ENCODE results near the gene ERGIC1. TPM values are rescaled to one million over a fixed set of nuclear protein-coding genes. Genes with fewer than 3 reads are reported as not detected.
A peak's percentile ranks its signal among the peaks of the same experiment; 100 is the strongest.

ERGIC1 gene
- total RNA-seq, 1 donor from 2014 or later = 46.4 TPM

- H3K4me1 ChIP-seq (ENCODE audit: control insufficient read depth in 3 of 3, insufficient read depth in 3 of 3, low read length in 3 of 3) = peaks cover 37 to 75% (median 68%) of the 10 kb centered on the region in 3 donors
- H3K27ac ChIP-seq (ENCODE audit: low read depth, low read length) = peak overlapping the region; percentile 33
- H3K9ac ChIP-seq (ENCODE audit: low read depth in 1 of 3, low read length in 3 of 3) = peak overlapping the region in 1 of 3 donors; percentile 45
Observed at GRCh38 chr5:172852490-172853354, 18.7 kb downstream of the ERGIC1 start.

GRCh38 chr5:172853355-172853975 is 19.4 kb downstream of the ERGIC1 start:
- H3K4me1 ChIP-seq (ENCODE audit: control insufficient read depth in 3 of 3, insufficient read depth in 3 of 3, low read length in 3 of 3) = peaks cover 44 to 82% (median 75%) of the 10 kb centered on the region in 3 donors
- peak overlapping the region in 2 of 3 donors; percentile 2 to 45 for H3K9ac ChIP-seq (ENCODE audit: low read depth in 1 of 3, low read length in 3 of 3)

More at GRCh38 chr5:172852490-172853354, 18.7 kb downstream of the ERGIC1 start:
- Histone ChIP-seq H3K27me3 (ENCODE audit: control insufficient read depth in 3 of 3, insufficient read depth in 3 of 3, low read length in 3 of 3) (no peaks in the 10 kb centered on the region), H3K36me3 (ENCODE audit: control insufficient read depth in 3 of 3, insufficient read depth in 3 of 3, low read length in 3 of 3) (peaks cover 0 to 3% (median 2%) of the 10 kb centered on the region in 3 donors), H3K9me3 (ENCODE audit: control insufficient read depth in 3 of 3, low read length in 3 of 3) (no peaks in the 10 kb centered on the region), H3K4me3 (ENCODE audit: low read length in 3 of 3) (peak overlapping the region in 1 of 3 donors; percentile 22)

GRCh38 chr5:172854451-172854871 is 20.4 kb downstream of the ERGIC1 start:
- Histone ChIP-seq H3K4me1 (ENCODE audit: control insufficient read depth in 3 of 3, insufficient read depth in 3 of 3, low read length in 3 of 3) (peaks cover 54 to 83% (median 83%) of the 10 kb centered on the region in 3 donors), H3K27me3 (ENCODE audit: control insufficient read depth in 3 of 3, insufficient read depth in 3 of 3, low read length in 3 of 3) (no peaks in the 10 kb centered on the region), H3K27ac (ENCODE audit: low read depth, low read length) (peak overlapping the region; percentile 60), H3K9ac (ENCODE audit: low read depth in 1 of 3, low read length in 3 of 3) (peak overlapping the region in 1 of 3 donors; percentile 66), H3K36me3 (ENCODE audit: control insufficient read depth in 3 of 3, insufficient read depth in 3 of 3, low read length in 3 of 3) (peaks cover 0 to 3% (median 2%) of the 10 kb centered on the region in 3 donors), H3K9me3 (ENCODE audit: control insufficient read depth in 3 of 3, low read length in 3 of 3) (no peaks in the 10 kb centered on the region), H3K4me3 (ENCODE audit: low read length in 3 of 3) (no peak overlapping the region)

More at GRCh38 chr5:172853355-172853975, 19.4 kb downstream of the ERGIC1 start:
- H3K4me3 ChIP-seq (ENCODE audit: low read length in 3 of 3) = no peak overlapping the region
- H3K27ac ChIP-seq (ENCODE audit: low read depth, low read length) = peak overlapping the region; percentile 33
- peaks cover 0 to 3% (median 2%) of the 10 kb centered on the region in 3 donors for H3K36me3 ChIP-seq (ENCODE audit: control insufficient read depth in 3 of 3, insufficient read depth in 3 of 3, low read length in 3 of 3)
- no peaks in the 10 kb centered on the region for H3K9me3 ChIP-seq (ENCODE audit: control insufficient read depth in 3 of 3, low read length in 3 of 3)
- H3K27me3 ChIP-seq (ENCODE audit: control insufficient read depth in 3 of 3, insufficient read depth in 3 of 3, low read length in 3 of 3) = no peaks in the 10 kb centered on the region

- H3K4me3 ChIP-seq (ENCODE audit: low read length in 3 of 3) = no peak overlapping the region
- H3K36me3 ChIP-seq (ENCODE audit: control insufficient read depth in 3 of 3, insufficient read depth in 3 of 3, low read length in 3 of 3) = peaks cover 0 to 3% (median 2%) of the 10 kb centered on the region in 3 donors
- H3K27me3 ChIP-seq (ENCODE audit: control insufficient read depth in 3 of 3, insufficient read depth in 3 of 3, low read length in 3 of 3) = no peaks in the 10 kb centered on the region
- peaks cover 54 to 83% (median 83%) of the 10 kb centered on the region in 3 donors for H3K4me1 ChIP-seq (ENCODE audit: control insufficient read depth in 3 of 3, insufficient read depth in 3 of 3, low read length in 3 of 3)
- peak overlapping the region; percentile 60 for H3K27ac ChIP-seq (ENCODE audit: low read depth, low read length)
- H3K9me3 ChIP-seq (ENCODE audit: control insufficient read depth in 3 of 3, low read length in 3 of 3) = no peaks in the 10 kb centered on the region
- peak overlapping the region; percentile 2 to 66 (median 10) for H3K9ac ChIP-seq (ENCODE audit: low read depth in 1 of 3, low read length in 3 of 3)
Observed at GRCh38 chr5:172854971-172855370, 20.9 kb downstream of the ERGIC1 start.

GRCh38 chr5:172855597-172856292 is 21.7 kb downstream of the ERGIC1 start:
- Histone ChIP-seq H3K9ac (ENCODE audit: low read depth in 1 of 3, low read length in 3 of 3) (peak overlapping the region; percentile 2 to 66 (median 28)), H3K9me3 (ENCODE audit: control insufficient read depth in 3 of 3, low read length in 3 of 3) (no peaks in the 10 kb centered on the region), H3K36me3 (ENCODE audit: control insufficient read depth in 3 of 3, insufficient read depth in 3 of 3, low read length in 3 of 3) (peaks cover 0 to 3% (median 2%) of the 10 kb centered on the region in 3 donors), H3K27ac (ENCODE audit: low read depth, low read length) (peak overlapping the region; percentile 60), H3K4me1 (ENCODE audit: control insufficient read depth in 3 of 3, insufficient read depth in 3 of 3, low read length in 3 of 3) (peaks cover 62 to 87% (median 85%) of the 10 kb centered on the region in 3 donors), H3K27me3 (ENCODE audit: control insufficient read depth in 3 of 3, insufficient read depth in 3 of 3, low read length in 3 of 3) (no peaks in the 10 kb centered on the region), H3K4me3 (ENCODE audit: low read length in 3 of 3) (peak overlapping the region in 1 of 3 donors; percentile 29)

GRCh38 chr5:172856336-172856735 is 22.3 kb downstream of the ERGIC1 start:
- H3K4me1 ChIP-seq (ENCODE audit: control insufficient read depth in 3 of 3, insufficient read depth in 3 of 3, low read length in 3 of 3) = peaks cover 68 to 93% (median 91%) of the 10 kb centered on the region in 3 donors
- peaks cover 0 to 3% (median 2%) of the 10 kb centered on the region in 3 donors for H3K36me3 ChIP-seq (ENCODE audit: control insufficient read depth in 3 of 3, insufficient read depth in 3 of 3, low read length in 3 of 3)
- H3K4me3 ChIP-seq (ENCODE audit: low read length in 3 of 3) = peak overlapping the region in 1 of 3 donors; percentile 6
- no peaks in the 10 kb centered on the region for H3K27me3 ChIP-seq (ENCODE audit: control insufficient read depth in 3 of 3, insufficient read depth in 3 of 3, low read length in 3 of 3)
- H3K9me3 ChIP-seq (ENCODE audit: control insufficient read depth in 3 of 3, low read length in 3 of 3) = no peaks in the 10 kb centered on the region
- peak overlapping the region; percentile 60 for H3K27ac ChIP-seq (ENCODE audit: low read depth, low read length)
- peak overlapping the region in 2 of 3 donors; percentile 28 to 66 for H3K9ac ChIP-seq (ENCODE audit: low read depth in 1 of 3, low read length in 3 of 3)

- H3K9ac ChIP-seq (ENCODE audit: low read depth in 1 of 3, low read length in 3 of 3) = peak overlapping the region in 1 of 3 donors; percentile 16
- peaks cover 70 to 92% (median 91%) of the 10 kb centered on the region in 3 donors for H3K4me1 ChIP-seq (ENCODE audit: control insufficient read depth in 3 of 3, insufficient read depth in 3 of 3, low read length in 3 of 3)
- H3K36me3 ChIP-seq (ENCODE audit: control insufficient read depth in 3 of 3, insufficient read depth in 3 of 3, low read length in 3 of 3) = peaks cover 0 to 3% (median 2%) of the 10 kb centered on the region in 3 donors
- no peaks in the 10 kb centered on the region for H3K27me3 ChIP-seq (ENCODE audit: control insufficient read depth in 3 of 3, insufficient read depth in 3 of 3, low read length in 3 of 3)
- no peak overlapping the region for H3K4me3 ChIP-seq (ENCODE audit: low read length in 3 of 3)
- no peaks in the 10 kb centered on the region for H3K9me3 ChIP-seq (ENCODE audit: control insufficient read depth in 3 of 3, low read length in 3 of 3)
- H3K27ac ChIP-seq (ENCODE audit: low read depth, low read length) = peak overlapping the region; percentile 4
Observed at GRCh38 chr5:172857982-172858381, 23.9 kb downstream of the ERGIC1 start.

- H3K4me3 ChIP-seq (ENCODE audit: low read length in 3 of 3) = peak overlapping the region in 1 of 3 donors; percentile 22
- H3K4me1 ChIP-seq (ENCODE audit: control insufficient read depth in 3 of 3, insufficient read depth in 3 of 3, low read length in 3 of 3) = peaks cover 68 to 91% (median 90%) of the 10 kb centered on the region in 3 donors
- peak overlapping the region; percentile 46 to 90 (median 73) for H3K9ac ChIP-seq (ENCODE audit: low read depth in 1 of 3, low read length in 3 of 3)
- peak overlapping the region; percentile 91 for H3K27ac ChIP-seq (ENCODE audit: low read depth, low read length)
- no peaks in the 10 kb centered on the region for H3K27me3 ChIP-seq (ENCODE audit: control insufficient read depth in 3 of 3, insufficient read depth in 3 of 3, low read length in 3 of 3)
- peaks cover 0 to 3% (median 2%) of the 10 kb centered on the region in 3 donors for H3K36me3 ChIP-seq (ENCODE audit: control insufficient read depth in 3 of 3, insufficient read depth in 3 of 3, low read length in 3 of 3)
- no peaks in the 10 kb centered on the region for H3K9me3 ChIP-seq (ENCODE audit: control insufficient read depth in 3 of 3, low read length in 3 of 3)
Observed at GRCh38 chr5:172858511-172858989, 24.5 kb downstream of the ERGIC1 start.

Measured in skeletal muscle tissue (tissue), 4 donors.